Transverse colon (tissue), 4 donors: ENCODE data around the gene KRT27.

ENCODE experiments used
- CTCF ChIP-seq, 5 experiments: fragments of 200-600 bp in 3 of 5; fragments of 450-650 bp in 2 of 5; sonication (generic) in 3 of 5; IDR thresholded peaks; 1 replicate in 2 of 5; 2 replicates in 3 of 5; pipeline ENCODE4 v1.5.1; 2016 to 2017; ENCODE audit warnings: antibody characterized with exemption in 5 of 5, inconsistent platforms in 3 of 5, mild to moderate bottlenecking in 2 of 5, moderate library complexity in 1 of 5
- EP300 ChIP-seq: sonication (generic); formaldehyde crosslinking; IDR thresholded peaks from one replicate; pipeline ENCODE4 v1.6.1; 2017; ENCODE audit warnings: antibody characterized with exemption, low read depth
- POLR2A ChIP-seq: fragments of 450-650 bp; IDR thresholded peaks from one replicate; pipeline ENCODE4 v1.6.1; 2016; ENCODE audit warnings: antibody characterized with exemption, mild to moderate bottlenecking, moderate library complexity
- POLR2AphosphoS5 ChIP-seq, 3 donors: sonication (generic); formaldehyde crosslinking; IDR thresholded peaks; one replicate each; pipeline ENCODE4 v1.6.1; 2016; ENCODE audit warnings: antibody characterized with exemption in 3 of 3

GRCh38 chr17:40801157-40801556 lies 18.8 kb upstream of the KRT27 start:
- no peak for TF ChIP-seq EP300
- no peak for TF ChIP-seq CTCF (IDR thresholded peaks at IDR 0.05)
- TF ChIP-seq POLR2A, result no peak
- no peak for TF ChIP-seq POLR2AphosphoS5 (IDR thresholded peaks at IDR 0.05)
